ENCODE data around the gene PHC1. TPM values are rescaled to one million over a fixed set of nuclear protein-coding genes. Genes with fewer than 3 reads are reported as not detected.

The PHC1 gene
- polyA plus RNA-seq, 1 of the 3 experiments (the other 2 are of a cell fraction) = 27.0 TPM

DNA sequence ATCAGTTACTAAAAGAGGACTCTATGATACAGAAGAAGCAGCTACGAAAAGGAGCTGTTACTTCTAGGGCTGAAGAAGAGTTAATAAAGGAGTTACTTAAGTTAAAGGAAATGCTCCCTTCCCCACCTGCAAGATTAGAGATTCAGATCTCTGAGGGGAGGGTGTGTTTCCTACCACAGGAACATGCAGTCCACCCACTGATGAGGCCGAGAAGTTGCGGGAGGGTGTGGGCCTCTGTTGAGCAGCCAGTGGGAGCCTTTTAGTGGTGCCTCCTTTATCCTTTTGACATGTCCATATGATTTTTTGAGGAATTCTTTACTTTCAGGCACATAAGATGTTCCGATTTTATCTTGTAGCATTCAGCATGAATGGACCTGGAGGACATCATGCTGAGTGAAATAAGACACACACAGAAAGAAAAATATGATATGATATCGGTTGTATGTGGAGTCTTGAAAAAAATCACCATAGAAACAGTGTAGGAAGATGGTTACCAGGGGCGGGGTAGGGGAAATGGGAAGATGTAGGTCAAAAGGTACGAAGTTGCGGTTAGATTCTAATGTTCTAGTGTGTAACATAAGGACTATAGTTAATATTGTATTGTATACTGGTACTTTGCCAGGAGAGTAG, 39.6 kb downstream of the PHC1 start:
- H3K36me3 ChIP-seq (replicated peaks in 1 of 2; ENCODE audit: control insufficient read depth in 1 of 2, insufficient read depth in 2 of 2, low read length in 1 of 2) = no peaks in the 10 kb centered on the region
- POLR2A ChIA-PET = no interaction called here
- H3K4me2 ChIP-seq = no peak overlapping the region
- H3K4me3 ChIP-seq (ENCODE audit: low read depth in 2 of 2, low read length in 1 of 2) = no peak overlapping the region
- no peak for TF ChIP-seq SMC3 (IDR thresholded peaks at IDR 0.05; ENCODE audit: low read depth, low read length)
- TF ChIP-seq RFX5 (IDR thresholded peaks at IDR 0.05; ENCODE audit: low read length) = no peak
- TF ChIP-seq FOSL2 (IDR thresholded peaks at IDR 0.05; ENCODE audit: borderline replicate concordance, low read depth) = no peak
- TF ChIP-seq, protein P1, sequence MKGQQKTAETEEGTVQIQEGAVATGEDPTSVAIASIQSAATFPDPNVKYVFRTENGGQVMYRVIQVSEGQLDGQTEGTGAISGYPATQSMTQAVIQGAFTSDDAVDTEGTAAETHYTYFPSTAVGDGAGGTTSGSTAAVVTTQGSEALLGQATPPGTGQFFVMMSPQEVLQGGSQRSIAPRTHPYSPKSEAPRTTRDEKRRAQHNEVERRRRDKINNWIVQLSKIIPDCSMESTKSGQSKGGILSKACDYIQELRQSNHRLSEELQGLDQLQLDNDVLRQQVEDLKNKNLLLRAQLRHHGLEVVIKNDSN (IDR thresholded peaks at IDR 0.05; ENCODE audit: borderline replicate concordance, low read depth) = no peak
- no peak for TF ChIP-seq TAF1 (IDR thresholded peaks at IDR 0.05; ENCODE audit: borderline replicate concordance, low read depth, low read length)
- no peak for TF ChIP-seq NRF1 (IDR thresholded peaks at IDR 0.05; ENCODE audit: low read depth, low read length)
- no peak for TF ChIP-seq SIN3A (IDR thresholded peaks at IDR 0.05; ENCODE audit: borderline replicate concordance, low read depth, low read length)
- no peak for TF ChIP-seq EZH2phosphoT487 (IDR thresholded peaks at IDR 0.05; ENCODE audit: borderline replicate concordance, low read depth)
- no peak for TF ChIP-seq TCF12 (IDR thresholded peaks at IDR 0.05)
- TF ChIP-seq TEAD4 (IDR thresholded peaks at IDR 0.05; ENCODE audit: borderline replicate concordance, insufficient read depth) = no peak
- TF ChIP-seq, protein P2, sequence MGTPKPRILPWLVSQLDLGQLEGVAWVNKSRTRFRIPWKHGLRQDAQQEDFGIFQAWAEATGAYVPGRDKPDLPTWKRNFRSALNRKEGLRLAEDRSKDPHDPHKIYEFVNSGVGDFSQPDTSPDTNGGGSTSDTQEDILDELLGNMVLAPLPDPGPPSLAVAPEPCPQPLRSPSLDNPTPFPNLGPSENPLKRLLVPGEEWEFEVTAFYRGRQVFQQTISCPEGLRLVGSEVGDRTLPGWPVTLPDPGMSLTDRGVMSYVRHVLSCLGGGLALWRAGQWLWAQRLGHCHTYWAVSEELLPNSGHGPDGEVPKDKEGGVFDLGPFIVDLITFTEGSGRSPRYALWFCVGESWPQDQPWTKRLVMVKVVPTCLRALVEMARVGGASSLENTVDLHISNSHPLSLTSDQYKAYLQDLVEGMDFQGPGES (IDR thresholded peaks at IDR 0.05; ENCODE audit: low read depth, low read length) = no peak
- TF ChIP-seq MEF2A (IDR thresholded peaks at IDR 0.05; ENCODE audit: borderline replicate concordance, low read depth) = no peak
- TF ChIP-seq GABPA (IDR thresholded peaks at IDR 0.05; ENCODE audit: low read depth) = no peak
- TF ChIP-seq JUND (IDR thresholded peaks at IDR 0.05) = no peak
- no peak for TF ChIP-seq CHD2 (IDR thresholded peaks at IDR 0.05; ENCODE audit: low read length, partially characterized antibody)
- 91% methylated on average over 8 of the region's 8 CpGs for WGBS (ENCODE audit: low lambda C conversion rate)
- H3K4me1 ChIP-seq (ENCODE audit: control insufficient read depth in 1 of 2, insufficient read depth in 2 of 2, low read depth in 1 of 2, low read length in 1 of 2) = no peaks in the 10 kb centered on the region; a peak in 1 of 4 replicates
- H3K9me3 ChIP-seq = no peaks in the 10 kb centered on the region
- no peak overlapping the region for H3K9ac ChIP-seq
- CTCF ChIA-PET = no interaction called here
- no peaks in the 10 kb centered on the region for H3F3A ChIP-seq (replicated peaks; ENCODE audit: insufficient read depth)
- H3K79me2 ChIP-seq (ENCODE audit: insufficient read depth) = peaks cover 5% of the 10 kb centered on the region
- no peaks in the 10 kb centered on the region for H3K27me3 ChIP-seq (ENCODE audit: insufficient read depth)
- H3K27ac ChIP-seq (ENCODE audit: low read depth in 2 of 2, low read length in 1 of 2) = no peak overlapping the region
- H3K9me2 ChIP-seq = no peaks in the 10 kb centered on the region
- DNase-seq = no peak
- no peaks in the 10 kb centered on the region; the same call in 1 of the 2 replicates for H4K20me1 ChIP-seq (ENCODE audit: insufficient read depth)
- no peak overlapping the region for H2AFZ ChIP-seq (ENCODE audit: low read depth)

DNA sequence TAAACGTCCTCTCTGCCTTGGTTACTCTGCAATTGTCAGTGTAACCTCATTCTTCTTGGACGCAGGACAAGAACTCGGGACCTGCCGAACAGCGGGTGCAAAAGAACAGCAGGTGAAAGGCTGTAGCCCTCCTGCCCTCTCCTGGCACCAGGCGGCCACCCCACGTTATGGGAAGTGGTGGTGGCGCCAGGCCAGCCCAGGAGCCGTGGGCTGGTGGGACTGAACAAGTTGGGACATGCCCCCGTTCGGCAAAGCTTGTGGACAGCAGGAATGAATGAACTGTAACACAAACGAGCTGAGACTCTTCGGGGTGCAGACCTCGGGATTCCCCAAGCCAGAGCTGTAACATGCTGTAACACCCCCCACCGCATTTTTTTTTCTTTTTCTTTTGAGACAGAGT, 41.8 kb downstream of the PHC1 start:
- no peaks in the 10 kb centered on the region for H3K9me2 ChIP-seq
- no peak overlapping the region for H3K27ac ChIP-seq (ENCODE audit: low read depth in 2 of 2, low read length in 1 of 2)
- ChIA-PET CTCF (interaction anchor here (1.1 kb wide), 1 partner anchor 94 kb away, joined by 3 read pairs; no protein-coding TSS in a partner anchor), POLR2A (no interaction called here)
- no peaks in the 10 kb centered on the region; a peak in 1 of 4 replicates for H3K4me1 ChIP-seq (ENCODE audit: control insufficient read depth in 1 of 2, insufficient read depth in 2 of 2, low read depth in 1 of 2, low read length in 1 of 2)
- H2AFZ ChIP-seq (ENCODE audit: low read depth) = no peak overlapping the region
- no peak overlapping the region for H3K4me2 ChIP-seq
- H3K27me3 ChIP-seq (ENCODE audit: insufficient read depth) = no peaks in the 10 kb centered on the region
- no peaks in the 10 kb centered on the region for H3K79me2 ChIP-seq (ENCODE audit: insufficient read depth)
- no peak overlapping the region for H3K9ac ChIP-seq
- no peak overlapping the region for H3K4me3 ChIP-seq (ENCODE audit: low read depth in 2 of 2, low read length in 1 of 2)
- no peaks in the 10 kb centered on the region for H4K20me1 ChIP-seq (ENCODE audit: insufficient read depth)
- no peak for TF ChIP-seq FOSL2 (IDR thresholded peaks at IDR 0.05; ENCODE audit: borderline replicate concordance, low read depth)
- no peak for TF ChIP-seq MXI1 (IDR thresholded peaks at IDR 0.05; ENCODE audit: low read depth, low read length)
- no peak for TF ChIP-seq POLR2AphosphoS5 (IDR thresholded peaks at IDR 0.05; ENCODE audit: low read depth, low read length)
- TF ChIP-seq NRF1 (IDR thresholded peaks at IDR 0.05; ENCODE audit: low read depth, low read length) = no peak
- TF ChIP-seq TCF12 (IDR thresholded peaks at IDR 0.05) = no peak
- TF ChIP-seq, protein P3, sequence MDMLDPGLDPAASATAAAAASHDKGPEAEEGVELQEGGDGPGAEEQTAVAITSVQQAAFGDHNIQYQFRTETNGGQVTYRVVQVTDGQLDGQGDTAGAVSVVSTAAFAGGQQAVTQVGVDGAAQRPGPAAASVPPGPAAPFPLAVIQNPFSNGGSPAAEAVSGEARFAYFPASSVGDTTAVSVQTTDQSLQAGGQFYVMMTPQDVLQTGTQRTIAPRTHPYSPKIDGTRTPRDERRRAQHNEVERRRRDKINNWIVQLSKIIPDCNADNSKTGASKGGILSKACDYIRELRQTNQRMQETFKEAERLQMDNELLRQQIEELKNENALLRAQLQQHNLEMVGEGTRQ (IDR thresholded peaks at IDR 0.05; ENCODE audit: borderline replicate concordance, low read depth, low read length) = no peak
- TF ChIP-seq GATA2 (CRISPR knock-in tag; IDR thresholded peaks at IDR 0.05) = no peak
- no peak for TF ChIP-seq RFX5 (IDR thresholded peaks at IDR 0.05; ENCODE audit: low read length)
- TF ChIP-seq ELF1 (IDR thresholded peaks at IDR 0.05) = no peak
- TF ChIP-seq, protein P4, sequence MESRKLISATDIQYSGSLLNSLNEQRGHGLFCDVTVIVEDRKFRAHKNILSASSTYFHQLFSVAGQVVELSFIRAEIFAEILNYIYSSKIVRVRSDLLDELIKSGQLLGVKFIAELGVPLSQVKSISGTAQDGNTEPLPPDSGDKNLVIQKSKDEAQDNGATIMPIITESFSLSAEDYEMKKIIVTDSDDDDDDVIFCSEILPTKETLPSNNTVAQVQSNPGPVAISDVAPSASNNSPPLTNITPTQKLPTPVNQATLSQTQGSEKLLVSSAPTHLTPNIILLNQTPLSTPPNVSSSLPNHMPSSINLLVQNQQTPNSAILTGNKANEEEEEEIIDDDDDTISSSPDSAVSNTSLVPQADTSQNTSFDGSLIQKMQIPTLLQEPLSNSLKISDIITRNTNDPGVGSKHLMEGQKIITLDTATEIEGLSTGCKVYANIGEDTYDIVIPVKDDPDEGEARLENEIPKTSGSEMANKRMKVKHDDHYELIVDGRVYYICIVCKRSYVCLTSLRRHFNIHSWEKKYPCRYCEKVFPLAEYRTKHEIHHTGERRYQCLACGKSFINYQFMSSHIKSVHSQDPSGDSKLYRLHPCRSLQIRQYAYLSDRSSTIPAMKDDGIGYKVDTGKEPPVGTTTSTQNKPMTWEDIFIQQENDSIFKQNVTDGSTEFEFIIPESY (IDR thresholded peaks at IDR 0.05; ENCODE audit: borderline replicate concordance, low read depth) = no peak
- no peak for TF ChIP-seq EZH2phosphoT487 (IDR thresholded peaks at IDR 0.05; ENCODE audit: borderline replicate concordance, low read depth)
- no peaks in the 10 kb centered on the region for H3K36me3 ChIP-seq (replicated peaks in 1 of 2; ENCODE audit: control insufficient read depth in 1 of 2, insufficient read depth in 2 of 2, low read length in 1 of 2)
- DNase-seq = no peak
- WGBS (ENCODE audit: low lambda C conversion rate) = 94% methylated on average over 14 of the region's 15 CpGs
- no peaks in the 10 kb centered on the region for H3F3A ChIP-seq (replicated peaks; ENCODE audit: insufficient read depth)
- H3K9me3 ChIP-seq = no peaks in the 10 kb centered on the region
